GM21619 (cell line): ENCODE data around the gene MYO1D.
A peak's percentile ranks its signal among the peaks of the same experiment; 100 is the strongest.

Source experiments
- ATAC-seq: cut with Tn5 transposase; IDR thresholded peaks from one replicate; pipeline ENCODE4 v1.9.1; 2021; ENCODE audit not compliant: unreplicated experiment

The MYO1D gene

DNA sequence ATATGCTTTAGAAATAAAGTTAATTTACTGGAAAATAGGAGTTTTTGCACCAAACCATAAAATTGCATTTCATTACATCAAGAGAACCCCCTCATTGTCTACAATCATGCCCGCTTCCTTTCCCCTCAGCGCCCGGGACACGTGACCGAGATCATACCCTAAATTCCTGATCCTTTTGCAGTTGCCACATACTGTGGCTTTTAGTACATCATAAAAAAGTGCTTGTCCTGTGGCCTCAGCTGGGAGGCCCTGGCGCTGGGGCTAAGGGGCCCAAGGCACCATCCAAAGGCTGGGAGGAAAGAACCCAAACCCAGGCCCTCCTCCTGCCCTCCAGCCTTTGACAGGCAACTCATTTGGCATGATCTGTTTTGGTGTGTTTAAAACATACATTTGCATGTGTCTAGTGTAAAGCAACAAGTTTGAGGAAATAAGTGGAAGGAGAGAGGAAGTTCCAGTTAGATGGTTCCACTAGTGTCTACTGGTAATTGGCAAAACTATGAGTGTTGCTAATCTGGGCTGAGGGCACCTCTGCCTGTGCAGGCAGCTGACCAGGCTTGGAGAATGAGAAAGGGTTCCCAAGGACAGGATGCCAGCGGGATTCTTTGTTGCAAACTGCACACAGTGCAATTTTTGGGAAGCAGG lies 384.2 kb downstream of the MYO1D start:
- ATAC-seq: no peak

DNA sequence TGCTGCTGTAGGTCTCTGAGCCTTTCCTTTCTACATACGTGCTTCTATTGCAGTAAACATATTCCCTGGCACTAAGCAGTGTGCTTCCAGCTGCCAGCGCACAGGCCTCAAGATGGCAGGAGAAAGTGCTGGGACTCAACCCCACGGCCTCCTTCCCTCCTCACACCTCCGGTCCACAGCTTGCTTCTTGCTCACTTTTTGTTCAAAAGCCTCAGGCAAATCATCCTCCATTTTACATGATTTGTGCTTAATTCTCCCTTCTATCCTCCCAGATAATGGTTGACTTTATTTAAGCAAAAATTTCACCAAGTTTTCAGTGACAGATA lies 384.7 kb downstream of the MYO1D start:
- no peak for ATAC-seq

DNA sequence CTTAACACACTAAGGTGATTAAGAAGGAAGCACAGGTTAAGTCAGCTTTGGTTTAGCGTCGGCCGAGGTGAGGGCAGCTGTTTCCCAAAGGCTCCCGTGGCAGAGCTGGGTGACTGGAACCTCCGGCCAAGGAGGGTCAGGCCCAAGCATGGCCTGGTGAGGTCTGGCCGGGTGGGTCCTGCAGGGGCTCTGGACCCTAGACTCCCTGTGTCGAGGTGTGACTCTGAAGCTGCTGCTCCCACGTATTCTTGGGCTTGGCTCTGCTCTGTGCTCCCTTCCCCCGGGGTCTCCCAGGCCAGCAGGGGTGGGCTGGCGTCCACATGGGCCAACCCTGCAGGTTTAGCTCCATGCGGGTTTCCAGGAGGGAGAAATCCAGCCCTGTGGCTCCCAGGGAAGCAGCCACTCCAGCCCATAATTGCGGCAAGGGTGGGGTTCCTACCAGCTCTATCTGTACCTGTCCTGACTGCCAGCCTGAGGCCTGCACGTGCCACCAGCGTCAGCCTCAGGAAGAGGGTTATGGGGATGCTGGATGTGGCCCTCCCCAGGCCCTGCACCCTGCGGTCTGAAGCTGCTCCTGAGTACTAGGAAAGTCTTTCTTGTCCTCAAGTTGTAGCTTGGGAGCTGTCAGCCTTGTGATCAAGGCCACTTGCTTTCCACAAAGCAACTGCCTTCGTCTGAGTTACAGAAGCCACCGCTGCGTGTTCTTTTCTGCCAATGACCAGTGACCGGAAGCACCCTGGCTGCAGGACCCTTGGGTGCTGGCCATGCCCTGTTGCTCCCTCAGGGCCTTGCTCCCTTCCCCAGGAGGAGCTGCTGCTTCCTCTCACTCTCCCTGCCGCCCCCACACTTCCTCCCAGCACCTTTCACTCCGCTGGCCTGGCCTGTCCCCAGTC lies 385.3 kb downstream of the MYO1D start:
- no peak for ATAC-seq

DNA sequence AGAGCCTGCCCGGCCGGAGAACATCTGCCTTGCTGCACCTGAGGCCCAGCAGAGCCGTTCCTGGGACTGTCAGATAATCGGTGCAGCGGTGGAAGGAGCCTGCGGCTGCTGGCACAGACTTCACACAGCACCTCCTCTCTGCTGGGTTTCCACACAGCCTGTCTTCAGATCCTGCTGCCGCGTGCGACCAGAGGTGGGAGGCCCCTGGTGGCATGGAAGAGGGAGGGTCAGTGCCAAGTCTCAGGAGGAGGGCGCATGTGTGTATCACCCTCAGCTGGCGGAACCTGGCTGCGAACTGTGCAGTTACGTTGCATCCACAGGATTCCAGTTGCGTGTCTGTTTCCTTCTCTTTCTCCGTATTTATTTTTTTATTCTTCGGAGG lies 386.8 kb downstream of the MYO1D start:
- ATAC-seq: no peak

DNA sequence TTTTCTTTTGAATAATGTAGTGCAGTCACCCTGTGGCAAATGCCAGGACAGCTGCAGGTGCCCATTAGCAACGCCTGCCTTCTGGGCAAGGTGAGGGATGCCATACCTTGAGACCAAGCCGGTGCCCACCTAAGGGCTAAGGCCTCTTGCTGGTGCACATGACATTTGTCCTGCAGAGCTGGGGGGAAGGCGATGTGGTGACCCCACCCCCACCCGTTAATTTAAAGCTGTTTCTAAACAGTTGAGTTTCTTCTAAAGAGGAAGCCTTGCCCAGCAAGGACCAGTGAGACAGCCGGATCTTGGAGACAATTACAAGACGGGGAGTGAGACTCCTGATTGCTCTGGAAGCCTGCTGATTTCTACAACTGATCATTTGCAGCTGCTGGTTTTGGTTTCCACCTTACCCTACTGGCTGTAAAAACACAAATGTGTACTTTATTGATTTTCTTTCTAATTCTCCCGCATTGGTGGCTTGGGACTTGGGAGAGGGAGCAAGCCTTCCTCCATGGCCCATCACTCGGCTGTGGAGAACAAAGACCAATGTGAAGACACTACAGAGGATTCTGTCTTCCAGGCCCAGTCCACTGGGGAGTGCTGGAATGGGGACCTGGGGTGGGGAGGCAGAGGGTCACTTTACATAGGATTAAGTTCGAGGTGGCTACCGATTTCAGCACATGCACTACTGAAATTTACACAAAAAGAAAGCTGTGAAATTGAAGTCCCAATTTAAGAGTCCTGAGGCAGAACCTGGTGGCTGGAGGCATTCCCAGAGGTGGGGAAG lies 387.4 kb downstream of the MYO1D start:
- ATAC-seq: no peak

DNA sequence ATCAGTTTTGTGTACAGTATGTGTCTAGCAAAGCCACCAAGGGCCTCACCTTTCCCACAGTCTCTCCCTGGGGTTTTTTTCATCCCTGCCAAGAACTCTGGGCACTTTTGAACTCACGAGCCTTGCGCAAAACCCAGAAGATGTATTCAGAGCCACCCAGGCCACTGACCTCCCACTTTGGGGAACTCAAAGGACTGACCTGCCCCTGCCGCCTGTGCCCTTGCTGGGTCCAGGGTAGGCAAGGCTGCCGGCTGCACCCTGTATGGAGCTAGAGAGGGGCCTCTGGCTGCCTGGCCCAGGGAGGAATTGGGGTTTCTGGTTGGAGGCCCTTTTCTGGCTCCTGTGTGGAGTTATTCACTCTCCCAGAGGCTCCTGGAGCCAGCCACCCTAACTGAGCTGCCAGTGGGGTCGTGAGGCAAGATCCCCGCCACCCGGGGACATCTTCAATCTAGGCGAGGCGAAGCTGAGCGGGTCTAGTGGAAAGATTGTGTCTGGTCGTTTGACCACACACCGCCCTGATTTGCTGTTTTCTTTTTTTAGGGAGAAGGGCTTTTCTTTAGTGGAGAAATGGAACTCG lies 388.2 kb downstream of the MYO1D start:
- no peak for ATAC-seq

DNA sequence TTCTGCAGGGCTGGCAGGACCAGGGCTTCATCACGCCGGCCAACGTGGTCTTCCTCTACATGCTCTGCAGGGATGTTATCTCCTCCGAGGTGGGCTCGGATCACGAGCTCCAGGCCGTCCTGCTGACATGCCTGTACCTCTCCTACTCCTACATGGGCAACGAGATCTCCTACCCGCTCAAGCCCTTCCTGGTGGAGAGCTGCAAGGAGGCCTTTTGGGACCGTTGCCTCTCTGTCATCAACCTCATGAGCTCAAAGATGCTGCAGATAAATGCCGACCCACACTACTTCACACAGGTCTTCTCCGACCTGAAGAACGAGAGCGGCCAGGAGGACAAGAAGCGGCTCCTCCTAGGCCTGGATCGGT lies 388.8 kb downstream of the MYO1D start:
- ATAC-seq: no peak

DNA sequence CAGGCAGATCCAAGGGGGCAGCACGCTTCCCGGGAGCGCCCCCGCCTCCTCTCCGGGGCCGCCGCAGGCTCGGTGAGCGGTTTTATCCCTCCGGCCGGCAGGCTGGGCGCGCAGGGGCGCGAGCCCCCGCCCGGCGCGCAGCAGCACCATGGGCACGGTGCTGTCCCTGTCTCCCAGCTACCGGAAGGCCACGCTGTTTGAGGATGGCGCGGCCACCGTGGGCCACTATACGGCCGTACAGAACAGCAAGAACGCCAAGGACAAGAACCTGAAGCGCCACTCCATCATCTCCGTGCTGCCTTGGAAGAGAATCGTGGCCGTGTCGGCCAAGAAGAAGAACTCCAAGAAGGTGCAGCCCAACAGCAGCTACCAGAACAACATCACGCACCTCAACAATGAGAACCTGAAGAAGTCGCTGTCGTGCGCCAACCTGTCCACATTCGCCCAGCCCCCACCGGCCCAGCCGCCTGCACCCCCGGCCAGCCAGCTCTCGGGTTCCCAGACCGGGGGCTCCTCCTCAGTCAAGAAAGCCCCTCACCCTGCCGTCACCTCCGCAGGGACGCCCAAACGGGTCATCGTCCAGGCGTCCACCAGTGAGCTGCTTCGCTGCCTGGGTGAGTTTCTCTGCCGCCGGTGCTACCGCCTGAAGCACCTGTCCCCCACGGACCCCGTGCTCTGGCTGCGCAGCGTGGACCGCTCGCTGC lies 389.3 kb downstream of the MYO1D start:
- ATAC-seq: no peak

DNA sequence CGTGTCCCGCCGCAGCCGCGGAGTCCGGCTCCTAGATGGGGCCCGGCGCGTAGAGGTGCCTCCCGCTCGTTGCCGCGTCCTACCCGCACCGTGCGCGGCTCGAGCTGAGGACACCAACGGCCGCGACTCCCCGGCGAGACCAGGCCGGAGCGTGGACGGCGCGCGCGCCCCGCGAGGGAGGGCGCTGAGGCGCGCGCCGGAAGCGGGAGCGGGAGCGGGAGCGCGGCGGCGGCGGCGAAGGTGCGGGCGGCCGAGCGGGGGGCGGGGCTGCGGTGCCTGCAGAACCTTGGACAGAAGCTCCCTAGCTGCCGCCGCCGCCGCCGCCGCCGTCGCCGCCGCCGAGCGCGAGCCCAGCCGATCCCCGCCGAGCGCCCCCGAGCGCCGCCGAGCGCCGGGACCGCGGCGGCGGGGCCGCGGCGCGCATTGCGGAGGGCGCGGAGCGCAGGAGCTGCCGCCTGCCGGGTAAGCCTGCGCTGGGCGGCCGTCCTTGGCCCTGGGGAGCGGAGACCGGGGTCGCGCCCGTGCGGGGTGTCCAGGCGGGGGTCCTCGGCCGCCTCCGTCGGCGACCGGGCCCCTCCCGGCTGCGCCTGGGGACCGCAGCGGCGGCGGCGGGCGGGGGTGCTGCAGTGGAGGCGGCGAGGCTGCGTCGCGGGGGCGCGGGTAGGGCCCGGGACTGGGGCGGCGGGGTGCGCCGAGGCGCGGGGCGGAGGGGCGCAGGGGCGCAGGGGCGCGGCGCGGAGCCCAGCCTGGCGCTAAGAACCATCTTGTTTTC lies 390.0 kb downstream of the MYO1D start, which contains the start of gene CDK5R1:
Gene CDK5R1 (plus strand): TSS at position 293 of the 772 bp plus-strand sequence. CDS start 628 bp downstream, outside the sequence.
- ATAC-seq: peak; percentile 44

DNA sequence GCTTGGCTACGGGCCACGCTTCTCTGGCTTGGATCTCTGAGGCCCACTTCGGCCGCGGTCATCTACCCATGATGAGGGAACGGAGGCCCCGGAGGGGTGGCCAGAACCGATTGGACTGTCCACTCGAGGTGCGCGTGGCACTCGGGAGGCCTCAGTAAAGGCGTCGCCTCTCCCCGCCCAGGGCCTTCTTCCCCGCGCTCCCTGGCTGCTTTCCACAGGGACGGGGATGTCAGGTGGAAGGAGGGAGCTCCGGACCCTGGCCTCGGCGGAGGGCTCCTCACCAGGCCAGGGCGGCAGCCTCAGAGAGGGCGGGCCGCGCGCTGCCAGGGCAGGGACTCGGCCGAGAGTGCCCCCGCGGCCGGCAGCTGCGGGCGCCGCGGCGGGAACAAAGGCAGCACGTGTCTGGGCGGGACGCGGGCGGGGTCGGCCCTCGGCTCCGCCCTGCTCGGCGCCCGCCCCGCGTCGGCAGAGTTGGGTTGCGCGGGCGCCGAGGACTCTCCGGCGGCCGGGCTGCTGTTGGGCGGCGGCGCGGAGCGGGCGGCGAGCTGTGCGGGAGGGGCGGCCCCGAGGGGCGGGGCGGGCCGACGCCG lies 390.7 kb downstream of the MYO1D start:
- ATAC-seq: peak; percentile 37

DNA sequence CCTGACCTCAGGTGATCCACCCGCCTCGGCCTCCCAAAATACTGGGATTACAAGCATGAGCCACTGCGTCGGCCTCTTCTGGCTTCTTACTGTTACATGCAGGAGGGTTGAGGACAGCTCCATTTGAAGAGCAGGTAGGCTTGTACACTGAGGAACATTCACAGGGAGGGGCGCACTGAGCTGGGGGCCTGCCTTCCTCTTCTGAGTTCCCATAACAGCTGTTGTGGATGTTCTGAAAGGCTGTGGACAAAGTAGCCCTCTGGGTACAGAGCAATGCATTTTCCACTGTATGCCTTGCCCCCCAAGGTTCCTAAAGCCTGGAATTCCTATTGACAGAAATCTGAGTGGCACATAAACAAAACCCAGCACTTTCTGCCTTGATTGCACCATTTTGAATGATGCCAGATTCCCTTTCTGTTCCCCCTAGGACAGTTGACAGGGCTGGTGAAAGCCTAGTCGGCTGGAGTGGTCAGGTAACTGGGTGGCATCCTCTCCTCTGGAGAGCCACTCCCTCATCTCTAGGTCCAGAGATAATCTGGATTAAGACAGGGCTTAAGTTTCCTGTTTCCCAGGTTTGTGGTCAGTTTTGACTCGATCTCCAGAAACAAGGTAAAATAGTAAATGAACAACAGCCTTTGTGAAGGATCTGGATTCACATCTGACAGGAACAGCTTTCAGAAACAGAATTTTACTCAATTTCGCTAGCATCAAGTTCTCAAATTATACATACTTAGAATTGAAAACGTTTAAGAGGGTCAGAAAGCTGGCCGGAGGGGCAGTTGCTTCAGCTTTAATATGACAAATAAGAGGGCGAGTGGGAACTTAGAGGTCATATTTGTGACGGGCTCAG lies 391.4 kb downstream of the MYO1D start:
- ATAC-seq: no peak

DNA sequence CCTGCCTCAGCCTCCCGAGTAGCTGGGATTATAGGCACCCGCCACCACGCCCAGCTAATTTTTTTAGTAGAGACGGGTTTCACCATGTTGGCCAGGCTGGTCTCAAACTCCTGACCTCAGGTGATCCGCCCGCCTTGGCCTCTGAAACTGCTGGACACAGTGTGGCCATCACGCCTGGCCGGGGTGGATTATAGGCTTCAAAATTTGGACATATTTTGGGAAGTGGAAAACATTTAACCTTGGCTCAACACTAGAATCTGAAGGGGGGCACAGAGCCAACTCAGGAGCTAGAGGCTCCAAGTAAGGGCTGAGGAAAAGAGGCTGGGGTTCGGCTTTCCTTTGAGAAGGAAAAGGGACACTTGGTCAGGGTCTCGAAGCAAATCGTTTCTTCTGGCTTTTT lies 392.3 kb downstream of the MYO1D start:
- ATAC-seq: no peak

DNA sequence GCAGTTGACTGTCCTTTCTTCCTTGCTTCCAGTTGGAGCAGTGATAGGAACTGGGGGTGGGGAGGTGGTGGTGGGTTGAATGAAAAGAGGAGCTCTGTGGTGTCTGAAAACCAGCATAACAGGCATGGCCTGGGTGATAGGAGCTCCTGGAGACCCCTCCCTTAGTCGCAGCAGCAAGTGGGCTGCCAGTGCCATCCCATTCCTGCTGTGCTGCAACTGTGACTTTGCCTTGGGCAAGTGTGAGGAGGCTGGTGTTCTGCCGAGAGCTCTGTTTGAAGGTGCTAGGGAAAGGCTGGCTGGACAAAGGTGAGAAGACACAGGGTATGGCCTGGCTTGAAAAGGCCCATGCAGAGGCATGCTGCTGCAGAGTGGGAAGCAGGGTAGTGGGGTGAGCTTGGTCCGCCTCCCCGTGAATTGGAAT lies 392.9 kb downstream of the MYO1D start:
- no peak for ATAC-seq

DNA sequence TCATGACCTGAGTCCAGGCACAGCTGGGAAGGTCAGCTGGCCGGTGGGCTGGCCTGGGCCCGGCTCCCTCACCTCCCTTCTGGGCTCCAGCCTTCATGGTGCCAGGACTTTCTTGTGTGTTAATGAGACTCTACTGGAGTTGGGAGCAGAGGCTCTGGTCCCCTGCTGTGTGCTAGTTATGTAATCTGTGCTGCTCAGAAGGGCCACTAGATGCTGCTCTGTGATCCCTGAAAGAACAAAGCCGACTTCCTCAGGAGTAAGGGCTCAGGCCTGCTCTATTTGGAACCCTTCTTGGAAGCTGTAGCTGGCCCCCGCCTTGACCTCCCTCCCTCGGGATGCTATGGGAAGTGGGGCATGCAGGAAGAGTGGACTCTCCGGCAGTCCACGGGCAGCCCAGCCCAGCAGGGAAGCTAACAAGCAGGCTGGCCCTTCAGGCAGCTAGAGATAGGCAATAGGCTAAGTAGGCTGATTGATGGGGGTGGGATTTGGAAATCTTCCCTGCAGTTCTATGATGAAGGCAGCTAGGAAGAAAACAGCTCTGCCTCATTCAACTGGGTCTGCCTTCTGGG lies 393.4 kb downstream of the MYO1D start:
- no peak for ATAC-seq

DNA sequence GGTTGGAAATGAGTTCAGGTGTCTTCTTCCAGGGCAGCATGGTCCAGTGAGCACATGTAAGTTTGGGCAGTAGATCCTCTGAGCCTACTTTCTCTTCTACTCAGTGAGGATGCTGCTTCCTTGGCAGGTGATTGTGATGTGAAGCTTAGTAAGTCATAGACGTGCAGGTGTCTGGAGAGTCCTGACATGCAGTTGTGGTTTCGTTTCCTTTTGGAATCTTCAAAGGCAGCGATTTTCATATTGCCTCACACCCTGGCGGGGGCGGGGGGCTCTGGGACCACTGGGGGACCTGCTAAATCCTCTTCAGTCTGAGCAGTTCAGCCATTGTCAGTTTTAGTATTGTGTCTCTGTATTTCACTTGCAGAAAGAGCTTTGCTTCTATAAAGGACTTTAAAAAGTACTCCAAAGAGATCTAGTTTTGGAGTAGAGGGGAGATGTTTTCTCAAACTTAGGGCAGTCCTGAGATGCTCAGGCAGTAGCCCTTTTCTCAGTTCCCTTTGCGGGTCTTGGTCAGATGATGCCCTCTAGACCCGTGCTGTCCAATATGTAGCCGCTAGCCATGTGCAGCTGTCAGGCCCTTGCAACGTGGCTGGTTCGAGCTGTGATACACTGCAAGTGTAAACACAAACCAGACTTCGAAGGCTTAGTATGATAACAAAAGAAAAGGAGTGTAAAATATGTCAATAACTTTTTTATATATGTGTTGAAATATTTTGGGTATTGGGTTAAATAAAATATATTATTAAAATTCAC lies 394.2 kb downstream of the MYO1D start:
- ATAC-seq: no peak

DNA sequence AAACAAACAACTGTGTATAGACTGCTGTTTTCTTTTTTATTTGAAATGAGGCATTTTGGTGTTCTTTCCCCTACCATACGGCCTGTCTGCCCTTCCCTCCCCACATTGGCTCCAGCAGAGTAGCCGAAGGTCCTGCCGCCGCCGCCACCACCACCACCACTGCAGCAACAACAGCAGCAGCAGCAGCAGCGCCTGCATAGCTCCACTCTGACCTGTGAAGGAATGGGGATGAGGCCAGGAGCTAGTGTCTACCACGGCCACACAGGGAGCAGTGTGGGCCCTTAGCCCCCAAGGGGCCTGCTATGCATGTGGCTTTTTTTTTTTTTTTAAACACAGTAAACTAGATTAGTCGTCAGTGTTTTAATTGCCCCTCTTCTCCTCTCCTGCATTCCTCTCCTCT lies 395.7 kb downstream of the MYO1D start:
- ATAC-seq: no peak

DNA sequence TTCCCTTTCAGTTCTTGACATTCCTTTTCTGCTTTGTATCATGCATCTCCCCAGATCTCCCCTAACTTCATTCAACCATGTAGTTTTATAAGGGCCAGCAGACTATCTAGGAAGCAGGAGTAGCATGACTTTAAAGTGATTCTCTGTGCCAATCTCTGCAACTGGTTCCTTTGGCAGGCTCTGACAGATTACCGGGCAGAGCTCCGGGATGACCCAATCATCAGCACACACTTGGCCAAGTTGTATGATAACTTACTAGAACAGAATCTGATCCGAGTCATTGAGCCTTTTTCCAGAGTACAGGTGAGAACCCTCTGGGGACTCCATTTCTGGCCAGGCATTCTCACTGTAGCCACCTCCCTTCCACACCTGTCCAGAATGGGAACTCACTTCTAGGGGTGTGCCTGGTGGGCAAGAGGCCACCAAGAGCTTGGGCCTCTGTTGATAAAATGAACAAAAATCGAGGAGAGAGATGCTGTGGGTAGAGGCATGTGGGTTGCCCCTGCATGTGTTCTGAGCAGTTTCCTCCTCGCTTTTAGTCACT lies 397.8 kb downstream of the MYO1D start:
- no peak for ATAC-seq
